SK-N-SH (cell line): ENCODE results near the gene BAG5. TPM values are rescaled to one million over a fixed set of nuclear protein-coding genes. Genes with fewer than 3 reads are reported as not detected.

Source experiments
- CTCF ChIA-PET: fragments of 300-600, 350-600 bp; formaldehyde crosslinking; extraction: SDS; loops from one replicate; lab custom pipeline; 2021; lab: Yijun Ruan, JAX
- POLR2A ChIA-PET: fragments of 350-600 bp; sonication (Branson Sonifier 250); formaldehyde crosslinking; extraction: SDS; loops from one replicate; lab custom pipeline; 2020; ENCODE audit warnings: antibody characterized with exemption, inconsistent platforms; lab: Yijun Ruan, JAX
- DNase-seq: peaks from one replicate; pipeline ENCODE4 v3.0.0; 2012
- H2AFZ ChIP-seq: fragments of 200-600 bp; sonication (generic); 2 replicates; pipeline ENCODE4 v1.8.1; 2016; ENCODE audit warnings: antibody characterized with exemption, mild to moderate bottlenecking, low read depth
- H3F3A ChIP-seq: fragments of 200-600 bp; sonication (generic); replicated peaks from 2 replicates; pipeline ENCODE3; 2016; ENCODE audit warnings: antibody characterized with exemption, mild to moderate bottlenecking; ENCODE audit not compliant: insufficient read depth
- H3K27ac ChIP-seq, 2 experiments: fragments of 200-500 bp in 1 of 2; fragments of 200-600 bp in 1 of 2; sonication (Bioruptor generic) in 1 of 2; sonication (generic), shearing (Covaris generic) in 1 of 2; 2 replicates each; pipeline versions ENCODE4 v1.5.1 to v1.6.1; 2014 to 2016; ENCODE audit warnings: low read depth in 2 of 2, inconsistent platforms in 1 of 2, low read length in 1 of 2, mild to moderate bottlenecking in 1 of 2, mixed read lengths in 1 of 2
- H3K27me3 ChIP-seq: fragments of 200-600 bp; sonication (generic), shearing (Covaris generic); 2 replicates; pipeline ENCODE4 v1.6.1; 2016; ENCODE audit warnings: mixed run types; ENCODE audit not compliant: insufficient read depth
- H3K36me3 ChIP-seq, 2 experiments: fragments of 200-500 bp in 1 of 2; fragments of 200-600 bp in 1 of 2; sonication (Bioruptor generic) in 1 of 2; sonication (generic) in 1 of 2; replicated peaks in 1 of 2; 2 replicates each; pipeline versions ENCODE3 to v1.5.1; 2014 to 2016; ENCODE audit warnings: low read length in 1 of 2, mild to moderate bottlenecking in 1 of 2; ENCODE audit not compliant: insufficient read depth in 2 of 2, control insufficient read depth in 1 of 2
- H3K4me1 ChIP-seq, 2 experiments: fragments of 200-500 bp in 1 of 2; fragments of 200-600 bp in 1 of 2; sonication (Bioruptor generic) in 1 of 2; sonication (generic), shearing (Covaris generic) in 1 of 2; 2 replicates each; pipeline versions ENCODE4 v1.5.1 to v1.6.1; 2014 to 2016; ENCODE audit warnings: low read depth in 1 of 2, low read length in 1 of 2, mixed run types in 1 of 2; ENCODE audit not compliant: insufficient read depth in 2 of 2, control insufficient read depth in 1 of 2
- H3K4me2 ChIP-seq: fragments of 200-600 bp; sonication (generic), shearing (Covaris generic); 2 replicates; pipeline ENCODE4 v1.6.1; 2017; ENCODE audit warnings: mixed run types
- H3K4me3 ChIP-seq, 2 experiments: fragments of 200-500 bp in 1 of 2; fragments of 200-600 bp in 1 of 2; sonication (Bioruptor generic) in 1 of 2; sonication (generic), shearing (Covaris generic) in 1 of 2; 2 replicates each; pipeline versions ENCODE4 v1.5.1 to v1.8.1; 2014 to 2016; ENCODE audit warnings: low read depth in 2 of 2, inconsistent platforms in 1 of 2, low read length in 1 of 2, mild to moderate bottlenecking in 1 of 2, mixed read lengths in 1 of 2, moderate library complexity in 1 of 2
- H3K79me2 ChIP-seq: fragments of 200-600 bp; sonication (generic); 2 replicates; pipeline ENCODE4 v1.8.1; 2017; ENCODE audit warnings: mild to moderate bottlenecking; ENCODE audit not compliant: insufficient read depth
- H3K9ac ChIP-seq: fragments of 200-600 bp; sonication (generic); 2 replicates; pipeline ENCODE4 v1.6.1; 2017; ENCODE audit warnings: mixed run types
- H3K9me2 ChIP-seq: fragments of 200-600 bp; sonication (generic); 2 replicates; pipeline ENCODE4 v1.6.1; 2017; ENCODE audit warnings: mixed run types
- H3K9me3 ChIP-seq: fragments of 200-600 bp; sonication (generic); 2 replicates; pipeline ENCODE4 v1.6.1; 2017; ENCODE audit warnings: mixed run types, mild to moderate bottlenecking, moderate library complexity
- H4K20me1 ChIP-seq: fragments of 200-600 bp; sonication (generic); 2 replicates; pipeline ENCODE4 v1.6.1; 2017; ENCODE audit warnings: mild to moderate bottlenecking, mixed run types; ENCODE audit not compliant: insufficient read depth
- CHD2 ChIP-seq: fragments of 150-350 bp; IDR thresholded peaks from 2 replicates; pipeline ENCODE4 v1.6.1; 2018; ENCODE audit warnings: low read length; ENCODE audit not compliant: partially characterized antibody
- CTCF ChIP-seq: fragments of 200-600 bp; sonication (generic); IDR thresholded peaks from 2 replicates; pipeline ENCODE4 v1.6.1; 2017; ENCODE audit warnings: antibody characterized with exemption, mild to moderate bottlenecking, moderate library complexity
- ELF1 ChIP-seq: IDR thresholded peaks from 2 replicates; pipeline ENCODE4 v1.4.0; 2012
- EZH2phosphoT487 ChIP-seq: fragments of 200-600 bp; sonication (generic); IDR thresholded peaks from 2 replicates; pipeline ENCODE4 v1.6.1; 2017; ENCODE audit warnings: low read depth, mixed run types, mild to moderate bottlenecking, antibody characterized with exemption, moderate library complexity, borderline replicate concordance
- FOSL2 ChIP-seq: IDR thresholded peaks from 2 replicates; pipeline ENCODE4 v1.4.0; 2012; ENCODE audit warnings: low read depth, mild to moderate bottlenecking, moderate library complexity, borderline replicate concordance
- FOXJ3 ChIP-seq: sonication (generic); formaldehyde crosslinking; IDR thresholded peaks from 2 replicates; pipeline ENCODE4 v1.5.1; 2020; ENCODE audit warnings: mild to moderate bottlenecking, missing genetic modification reagents
- GATA2 ChIP-seq: sonication (generic); formaldehyde crosslinking; IDR thresholded peaks from 2 replicates; pipeline ENCODE4 v1.5.0; 2020; ENCODE audit warnings: mild to moderate bottlenecking, missing genetic modification reagents
- IRF3 ChIP-seq: fragments of 150-350 bp; IDR thresholded peaks from 2 replicates; pipeline ENCODE4 v1.6.1; 2016; ENCODE audit warnings: mild to moderate bottlenecking, low read depth, low read length
- JUND ChIP-seq: IDR thresholded peaks from 2 replicates; pipeline ENCODE4 v1.4.0; 2012
- MXI1 ChIP-seq: IDR thresholded peaks from 2 replicates; pipeline ENCODE4 v1.6.1; 2012; ENCODE audit warnings: mild to moderate bottlenecking, low read depth, low read length, improper control_type of control experiment
- NFIC ChIP-seq: IDR thresholded peaks from 2 replicates; pipeline ENCODE4 v1.4.0; 2012; ENCODE audit warnings: borderline replicate concordance
- NRF1 ChIP-seq: IDR thresholded peaks from 2 replicates; pipeline ENCODE4 v1.6.1; 2012; ENCODE audit warnings: low read depth, mild to moderate bottlenecking, low read length
- RCOR1 ChIP-seq: fragments of 150-350 bp; IDR thresholded peaks from 2 replicates; pipeline ENCODE4 v1.6.1; 2017; ENCODE audit warnings: antibody characterized with exemption, low read length
- SIN3A ChIP-seq: IDR thresholded peaks from 2 replicates; pipeline ENCODE4 v1.6.1; 2012; ENCODE audit warnings: low read depth, mild to moderate bottlenecking, low read length, moderate library complexity, borderline replicate concordance
- TCF12 ChIP-seq: IDR thresholded peaks from 2 replicates; pipeline ENCODE4 v1.4.0; 2012
- TEAD4 ChIP-seq: IDR thresholded peaks from 2 replicates; pipeline ENCODE4 v1.4.0; 2012; ENCODE audit warnings: mild to moderate bottlenecking, borderline replicate concordance; ENCODE audit not compliant: insufficient read depth
- USF2 ChIP-seq: fragments of 150-350 bp; IDR thresholded peaks from 2 replicates; pipeline ENCODE4 v1.6.1; 2017; ENCODE audit warnings: antibody characterized with exemption, low read length, low read depth, borderline replicate concordance
- WGBS: methylation state at CpG from one replicate; pipeline ENCODE4 v1.1.6; 2017; ENCODE audit warnings: low lambda C conversion rate; 5-methylcytosine and 5-hydroxymethylcytosine counted together
- polyA plus RNA-seq, 3 experiments: library from polyadenylated mRNA; depleted of rRNA; stranded (reverse); fragments of >200 nt; gene quantifications; 2 replicates each; pipeline ENCODE4 v1.2.3, GENCODE V29; 2012
- TF ChIP-seq, protein P1 (sequence below): IDR thresholded peaks from 2 replicates; pipeline ENCODE4 v1.4.0; 2012; ENCODE audit warnings: low read depth, borderline replicate concordance
- TF ChIP-seq, protein P2 (sequence below): IDR thresholded peaks from 2 replicates; pipeline ENCODE4 v1.4.0; 2012; ENCODE audit warnings: low read depth

BAG5 gene
- polyA plus RNA-seq, 1 of the 3 experiments (the other 2 are of a cell fraction) = 5.2 TPM

DNA sequence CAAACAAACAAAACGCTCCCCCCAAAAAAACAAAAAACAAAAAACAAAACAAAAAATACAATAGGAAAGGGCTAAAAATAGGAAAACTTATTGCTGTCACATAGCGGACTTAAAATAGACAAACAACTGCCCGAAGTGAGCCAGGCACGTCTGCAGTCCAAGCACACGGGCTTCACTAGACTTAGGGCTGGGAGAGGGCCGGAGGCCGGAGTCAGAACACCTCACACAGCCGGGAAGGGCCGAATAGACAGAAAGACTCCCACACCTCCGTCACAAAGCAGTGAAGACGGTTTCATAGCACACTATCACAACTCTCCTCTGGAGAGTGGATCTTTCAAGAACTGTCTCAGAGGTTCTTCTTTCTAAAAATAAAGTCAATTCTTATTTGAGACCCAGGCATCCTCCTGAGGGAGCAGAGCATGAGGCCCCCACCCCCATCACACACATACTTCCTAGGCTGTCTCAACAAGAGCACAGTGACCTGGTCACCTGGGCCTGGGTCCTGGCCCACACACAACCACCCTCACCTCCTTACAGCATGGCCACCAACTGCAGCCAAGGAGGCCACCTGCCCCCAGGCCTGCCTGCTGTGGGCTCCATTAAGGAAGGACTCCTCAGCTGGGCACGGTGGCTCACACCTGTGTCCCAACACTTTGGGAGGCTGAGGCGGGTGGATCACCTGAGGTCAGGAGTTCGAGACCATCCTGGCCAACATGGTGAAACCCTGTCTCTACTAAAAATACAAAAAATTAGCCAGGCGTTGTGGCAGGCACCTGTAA is 6.7 kb downstream of the BAG5 start:
- H3K4me3 ChIP-seq = no peak overlapping the region
- peaks cover 4 to 33% of the 10 kb centered on the region in 2 experiments for H3K4me1 ChIP-seq
- peaks cover 85% of the 10 kb centered on the region for H3K79me2 ChIP-seq
- H3K36me3 ChIP-seq = peaks cover 24 to 32% of the 10 kb centered on the region in 2 experiments
- no peaks in the 10 kb centered on the region for H3K9me2 ChIP-seq
- POLR2A ChIA-PET = no interaction called here
- TF ChIP-seq MXI1 = no peak
- TF ChIP-seq, all 33 proteins: peak for 0
- 94% methylated on average over 8 of the region's 15 CpGs for WGBS
- CTCF ChIA-PET = interaction anchor here (1.0 to 11.0 kb wide), 2 partner anchors 9 to 37 kb away, joined by 3 to 194 read pairs; partner anchors contain the start of gene CKB
- Histone ChIP-seq H3F3A (peaks cover 27% of the 10 kb centered on the region), H4K20me1 (peaks cover 51% of the 10 kb centered on the region), H2AFZ (no peak overlapping the region), H3K9ac (no peak overlapping the region), H3K9me3 (no peaks in the 10 kb centered on the region), H3K27ac (no peak overlapping the region), H3K4me2 (no peak overlapping the region), H3K27me3 (no peaks in the 10 kb centered on the region)
- DNase-seq = no peak

DNA sequence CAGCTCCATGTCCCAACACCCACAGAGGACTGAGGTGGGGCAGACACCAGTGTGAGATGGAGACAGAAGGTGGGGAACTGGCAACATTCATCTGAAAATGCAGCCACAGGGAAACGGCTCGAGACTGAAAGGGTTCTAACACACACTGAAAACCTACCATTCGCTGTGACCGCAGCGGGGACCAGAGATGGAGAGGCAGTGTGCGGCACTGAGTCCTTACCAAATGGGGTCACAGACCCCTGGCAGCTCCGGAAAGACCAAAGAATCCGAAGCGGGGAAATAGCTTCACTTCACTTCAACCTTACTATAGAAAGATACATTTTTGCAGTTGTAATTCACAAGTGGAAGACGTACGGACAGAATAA is 9.6 kb downstream of the BAG5 start:
- ChIA-PET POLR2A (interaction anchor here (1.3 kb wide), 1 partner anchor 9 kb away, joined by 4 read pairs; the partner anchor contains the start of genes BAG5 and COA8), CTCF (interaction anchor here (1.0 to 11.6 kb wide), 5 partner anchors 9 to 52 kb away, joined by 3 to 194 read pairs (median 11); partner anchors contain the start of genes BAG5 and CKB)
- Histone ChIP-seq H2AFZ (no peak overlapping the region), H3K27ac (peak overlapping the region in 1 of 2 experiments; percentile 77; a peak in 2 of 4 replicates), H4K20me1 (peaks cover 22% of the 10 kb centered on the region), H3K9me3 (no peaks in the 10 kb centered on the region), H3K27me3 (no peaks in the 10 kb centered on the region), H3K9me2 (no peaks in the 10 kb centered on the region), H3K79me2 (peaks cover 67% of the 10 kb centered on the region), H3K4me2 (peak overlapping the region; percentile 63), H3K4me1 (peaks cover 2 to 19% of the 10 kb centered on the region in 2 experiments; a peak in 3 of 4 replicates), H3F3A (peaks cover 27% of the 10 kb centered on the region), H3K4me3 (no peak overlapping the region), H3K9ac (0 out of 2 replicates have a peak overlapping the region, but pooled peaks have one; percentile 46), H3K36me3 (peaks cover 3 to 4% of the 10 kb centered on the region in 2 experiments)
- DNase-seq = no peak
- TF ChIP-seq FOXJ3 (CRISPR knock-in tag) (no peak), SIN3A (no peak), TCF12 (no peak), CHD2 (no peak), EZH2phosphoT487 (no peak), FOSL2 (no peak), GATA2 (CRISPR knock-in tag) (no peak), RCOR1 (no peak), ELF1 (no peak), NRF1 (no peak), TEAD4 (no peak), USF2 (no peak), IRF3 (no peak), JUND (no peak), CTCF (no peak), NFIC (no peak)
- TF ChIP-seq, protein P1, sequence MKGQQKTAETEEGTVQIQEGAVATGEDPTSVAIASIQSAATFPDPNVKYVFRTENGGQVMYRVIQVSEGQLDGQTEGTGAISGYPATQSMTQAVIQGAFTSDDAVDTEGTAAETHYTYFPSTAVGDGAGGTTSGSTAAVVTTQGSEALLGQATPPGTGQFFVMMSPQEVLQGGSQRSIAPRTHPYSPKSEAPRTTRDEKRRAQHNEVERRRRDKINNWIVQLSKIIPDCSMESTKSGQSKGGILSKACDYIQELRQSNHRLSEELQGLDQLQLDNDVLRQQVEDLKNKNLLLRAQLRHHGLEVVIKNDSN = no peak
- TF ChIP-seq, protein P2, sequence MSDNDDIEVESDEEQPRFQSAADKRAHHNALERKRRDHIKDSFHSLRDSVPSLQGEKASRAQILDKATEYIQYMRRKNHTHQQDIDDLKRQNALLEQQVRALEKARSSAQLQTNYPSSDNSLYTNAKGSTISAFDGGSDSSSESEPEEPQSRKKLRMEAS = no peak
- WGBS = 97% methylated on average over 11 of the region's 11 CpGs
